Measurements from ENCODE around the gene TXN. TPM values are rescaled to one million over a fixed set of nuclear protein-coding genes. Genes with fewer than 3 reads are reported as not detected.

TXN gene
- total RNA-seq, 3 donors from 2014 or later (not counting 1 experiment from before 2014, with no cell fraction given): 27.2 to 41.9 (median 36.8) TPM

- no peak for TF ChIP-seq CTCF (IDR thresholded peaks at IDR 0.05)
- H3K4me3 ChIP-seq (ENCODE audit: low read length): no peak overlapping the region
- no peaks in the 10 kb centered on the region for H3K36me3 ChIP-seq (ENCODE audit: control insufficient read depth, insufficient read depth, low read length)
- H3K4me3 Mint-ChIP-seq: no peak overlapping the region
- no peak for DNase-seq
- no peaks in the 10 kb centered on the region for H3K4me1 Mint-ChIP-seq
- peaks cover 0 to 2% of the 10 kb centered on the region in 2 donors for H3K27me3 Mint-ChIP-seq (ENCODE audit: low read depth in 2 of 2)
- H3K27ac ChIP-seq (ENCODE audit: low read length): no peak overlapping the region
- no peak for ATAC-seq
- no peaks in the 10 kb centered on the region for H3K36me3 Mint-ChIP-seq
- H3K27ac Mint-ChIP-seq: no peak overlapping the region
- H3K4me1 ChIP-seq (ENCODE audit: control insufficient read depth, insufficient read depth, low read length): no peaks in the 10 kb centered on the region
- no peaks in the 10 kb centered on the region for H3K9me3 Mint-ChIP-seq
- intact Hi-C loops (cut with micrococcal nuclease): no loop called here
- WGBS (ENCODE audit: insufficient coverage): 96% methylated on average over 3 of the region's 3 CpGs
- H3K9me3 ChIP-seq (ENCODE audit: control insufficient read depth, insufficient read depth, low read length): no peaks in the 10 kb centered on the region
- peaks cover 3% of the 10 kb centered on the region for H3K27me3 ChIP-seq (ENCODE audit: control insufficient read depth, insufficient read depth, low read length)
Observed at GRCh38 chr9:110224583-110224982, 31.7 kb downstream of the TXN start.

- no peaks in the 10 kb centered on the region for H3K36me3 Mint-ChIP-seq
- no peak overlapping the region for H3K4me3 ChIP-seq (ENCODE audit: low read length)
- 86% methylated on average over 3 of the region's 3 CpGs for WGBS (ENCODE audit: insufficient coverage)
- H3K4me1 ChIP-seq (ENCODE audit: control insufficient read depth, insufficient read depth, low read length): no peaks in the 10 kb centered on the region
- intact Hi-C loops (cut with micrococcal nuclease): no loop called here
- DNase-seq (no peak), ATAC-seq (no peak)
- H3K27ac Mint-ChIP-seq: no peak overlapping the region
- no peaks in the 10 kb centered on the region for H3K9me3 Mint-ChIP-seq
- no peaks in the 10 kb centered on the region for H3K9me3 ChIP-seq (ENCODE audit: control insufficient read depth, insufficient read depth, low read length)
- peaks cover 3% of the 10 kb centered on the region for H3K27me3 ChIP-seq (ENCODE audit: control insufficient read depth, insufficient read depth, low read length)
- H3K4me3 Mint-ChIP-seq: no peak overlapping the region
- no peak for TF ChIP-seq CTCF (IDR thresholded peaks at IDR 0.05)
- no peaks in the 10 kb centered on the region for H3K4me1 Mint-ChIP-seq
- no peak overlapping the region for H3K27ac ChIP-seq (ENCODE audit: low read length)
- no peaks in the 10 kb centered on the region for H3K36me3 ChIP-seq (ENCODE audit: control insufficient read depth, insufficient read depth, low read length)
- H3K27me3 Mint-ChIP-seq (ENCODE audit: low read depth in 2 of 2): no peaks in the 10 kb centered on the region
Observed at GRCh38 chr9:110220809-110221208, 35.5 kb downstream of the TXN start.

- no peaks in the 10 kb centered on the region for H3K36me3 Mint-ChIP-seq
- Histone ChIP-seq H3K36me3 (ENCODE audit: control insufficient read depth, insufficient read depth, low read length) (no peaks in the 10 kb centered on the region), H3K27ac (ENCODE audit: low read length) (no peak overlapping the region), H3K9me3 (ENCODE audit: control insufficient read depth, insufficient read depth, low read length) (no peaks in the 10 kb centered on the region), H3K4me3 (ENCODE audit: low read length) (no peak overlapping the region), H3K4me1 (ENCODE audit: control insufficient read depth, insufficient read depth, low read length) (no peaks in the 10 kb centered on the region), H3K27me3 (ENCODE audit: control insufficient read depth, insufficient read depth, low read length) (no peaks in the 10 kb centered on the region)
- DNase-seq: peak in 1 of 2 donors; percentile 49
- no peak overlapping the region for H3K4me3 Mint-ChIP-seq
- H3K27ac Mint-ChIP-seq: no peak overlapping the region
- intact Hi-C loops (cut with micrococcal nuclease): loop anchor here (1.0 to 10.0 kb wide), 3 partner anchors 35 to 643 kb away; no protein-coding TSS in a partner anchor
- peak; percentile 93 for TF ChIP-seq CTCF (IDR thresholded peaks at IDR 0.05)
- H3K27me3 Mint-ChIP-seq (ENCODE audit: low read depth in 2 of 2): no peaks in the 10 kb centered on the region
- no peaks in the 10 kb centered on the region for H3K9me3 Mint-ChIP-seq
- no peaks in the 10 kb centered on the region for H3K4me1 Mint-ChIP-seq
- no peak for ATAC-seq
- WGBS (ENCODE audit: insufficient coverage): 36% methylated on average over 9 of the region's 10 CpGs
Observed at GRCh38 chr9:110217656-110218099, 38.6 kb downstream of the TXN start.
